DOHH2 (cell line): Measurements from ENCODE around the gene SEMA4D.

Experiments
- H3F3A ChIP-seq: fragments of 200-600 bp; sonication (generic), shearing (Covaris generic); 2 replicates; pipeline ENCODE4 v1.6.0; 2016; ENCODE audit warnings: antibody characterized with exemption, mild to moderate bottlenecking; ENCODE audit not compliant: control insufficient read depth, insufficient read depth
- H3K27ac ChIP-seq: fragments of 200-600 bp; sonication (generic); 2 replicates; pipeline ENCODE4 v1.5.1; 2014; ENCODE audit warnings: low read depth, mild to moderate bottlenecking, low read length, moderate library complexity
- H3K27me3 ChIP-seq: fragments of 200-600 bp; sonication (generic); 2 replicates; pipeline ENCODE4 v1.6.1; 2014; ENCODE audit warnings: mild to moderate bottlenecking, low read length, mixed read lengths; ENCODE audit not compliant: control insufficient read depth
- H3K36me3 ChIP-seq: fragments of 200-600 bp; sonication (generic); 2 replicates; pipeline ENCODE4 v1.6.1; 2014; ENCODE audit warnings: mild to moderate bottlenecking, low read length, moderate library complexity, mixed read lengths; ENCODE audit not compliant: control insufficient read depth
- H3K4me1 ChIP-seq: fragments of 200-600 bp; sonication (generic); 2 replicates; pipeline ENCODE4 v1.6.1; 2014; ENCODE audit warnings: mild to moderate bottlenecking, low read length, mixed read lengths; ENCODE audit not compliant: control insufficient read depth
- H3K4me2 ChIP-seq: fragments of 200-600 bp; sonication (generic); 2 replicates; pipeline ENCODE4 v1.6.0; 2014; ENCODE audit warnings: mild to moderate bottlenecking, low read length, moderate library complexity
- H3K4me3 ChIP-seq: fragments of 200-600 bp; sonication (generic); 2 replicates; pipeline ENCODE4 v1.5.1; 2014; ENCODE audit warnings: mild to moderate bottlenecking, low read length, mixed read lengths
- H3K79me2 ChIP-seq: fragments of 200-600 bp; sonication (generic); 2 replicates; pipeline ENCODE4 v1.6.1; 2014; ENCODE audit warnings: mild to moderate bottlenecking, low read length, mixed read lengths; ENCODE audit not compliant: control insufficient read depth
- H3K9me2 ChIP-seq: fragments of 200-600 bp; sonication (generic); replicated peaks from 2 replicates; pipeline ENCODE4 v1.6.1; 2014; ENCODE audit warnings: mild to moderate bottlenecking, low read length, mixed read lengths; ENCODE audit not compliant: control insufficient read depth
- H3K9me3 ChIP-seq: fragments of 200-600 bp; sonication (generic); 2 replicates; pipeline ENCODE4 v1.6.1; 2014; ENCODE audit warnings: antibody characterized with exemption, low read length, mixed read lengths; ENCODE audit not compliant: control insufficient read depth, insufficient read depth
- H4K20me1 ChIP-seq: fragments of 200-600 bp; sonication (generic); 2 replicates; pipeline ENCODE4 v1.6.0; 2014; ENCODE audit warnings: low read depth, mild to moderate bottlenecking, antibody characterized with exemption, low read length, moderate library complexity; ENCODE audit not compliant: control insufficient read depth, insufficient read depth
- EZH2phosphoT487 ChIP-seq: fragments of 200-600 bp; sonication (generic); IDR thresholded peaks from 2 replicates; pipeline ENCODE4 v1.6.1; 2017; ENCODE audit warnings: borderline replicate concordance, mild to moderate bottlenecking, antibody characterized with exemption, low read length, moderate library complexity, mixed read lengths
- TF ChIP-seq, protein P1 (sequence below): fragments of 200-600 bp; sonication (generic); IDR thresholded peaks from one replicate; pipeline ENCODE4 v1.5.1; 2014; ENCODE audit warnings: antibody characterized with exemption, mild to moderate bottlenecking, low read depth, low read length; ENCODE audit not compliant: poor library complexity, severe bottlenecking

SEMA4D gene

GRCh38 chr9:89524963-89525362 lies 27.1 kb upstream of the SEMA4D start:
- Histone ChIP-seq H3F3A (no peaks in the 10 kb centered on the region), H3K79me2 (no peaks in the 10 kb centered on the region), H3K4me2 (no peak overlapping the region), H3K9me3 (no peaks in the 10 kb centered on the region), H3K9me2 (no peaks in the 10 kb centered on the region), H4K20me1 (no peaks in the 10 kb centered on the region), H3K4me1 (peaks cover 22% of the 10 kb centered on the region), H3K27ac (no peak overlapping the region), H3K4me3 (no peak overlapping the region), H3K36me3 (no peaks in the 10 kb centered on the region), H3K27me3 (peaks cover 25% of the 10 kb centered on the region; the same call in 1 of the 2 replicates)
- TF ChIP-seq, protein P1, sequence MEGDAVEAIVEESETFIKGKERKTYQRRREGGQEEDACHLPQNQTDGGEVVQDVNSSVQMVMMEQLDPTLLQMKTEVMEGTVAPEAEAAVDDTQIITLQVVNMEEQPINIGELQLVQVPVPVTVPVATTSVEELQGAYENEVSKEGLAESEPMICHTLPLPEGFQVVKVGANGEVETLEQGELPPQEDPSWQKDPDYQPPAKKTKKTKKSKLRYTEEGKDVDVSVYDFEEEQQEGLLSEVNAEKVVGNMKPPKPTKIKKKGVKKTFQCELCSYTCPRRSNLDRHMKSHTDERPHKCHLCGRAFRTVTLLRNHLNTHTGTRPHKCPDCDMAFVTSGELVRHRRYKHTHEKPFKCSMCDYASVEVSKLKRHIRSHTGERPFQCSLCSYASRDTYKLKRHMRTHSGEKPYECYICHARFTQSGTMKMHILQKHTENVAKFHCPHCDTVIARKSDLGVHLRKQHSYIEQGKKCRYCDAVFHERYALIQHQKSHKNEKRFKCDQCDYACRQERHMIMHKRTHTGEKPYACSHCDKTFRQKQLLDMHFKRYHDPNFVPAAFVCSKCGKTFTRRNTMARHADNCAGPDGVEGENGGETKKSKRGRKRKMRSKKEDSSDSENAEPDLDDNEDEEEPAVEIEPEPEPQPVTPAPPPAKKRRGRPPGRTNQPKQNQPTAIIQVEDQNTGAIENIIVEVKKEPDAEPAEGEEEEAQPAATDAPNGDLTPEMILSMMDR: no peak
- no peak for TF ChIP-seq EZH2phosphoT487

DNA sequence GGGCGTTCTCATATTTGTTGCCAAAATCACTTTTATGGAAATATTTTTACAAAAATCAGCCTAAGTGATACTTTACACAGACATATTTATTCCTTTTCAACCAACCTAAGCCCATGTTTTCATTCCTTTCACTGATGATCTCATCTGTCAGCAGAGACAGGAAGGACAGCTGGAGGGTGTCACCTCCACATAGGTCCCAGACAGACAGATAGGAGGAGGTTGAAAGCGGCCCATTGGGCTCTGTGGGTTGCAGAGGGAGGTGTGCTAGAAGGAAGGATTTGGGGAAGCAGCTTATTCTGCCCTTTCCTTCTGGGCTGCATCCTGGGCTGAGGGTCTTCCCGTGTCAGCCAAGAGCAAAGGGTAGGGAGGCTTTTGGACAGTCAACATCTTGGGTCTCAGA lies 26.0 kb upstream of the SEMA4D start:
- Histone ChIP-seq H3K9me2 (no peaks in the 10 kb centered on the region), H3K79me2 (no peaks in the 10 kb centered on the region), H4K20me1 (no peaks in the 10 kb centered on the region), H3K4me2 (no peak overlapping the region), H3K36me3 (no peaks in the 10 kb centered on the region), H3K27ac (no peak overlapping the region), H3K4me1 (peaks cover 22% of the 10 kb centered on the region), H3K4me3 (no peak overlapping the region), H3F3A (no peaks in the 10 kb centered on the region), H3K27me3 (peaks cover 22% of the 10 kb centered on the region; the same call in 1 of the 2 replicates), H3K9me3 (no peaks in the 10 kb centered on the region)
- TF ChIP-seq, protein P1: no peak
- no peak for TF ChIP-seq EZH2phosphoT487

DNA sequence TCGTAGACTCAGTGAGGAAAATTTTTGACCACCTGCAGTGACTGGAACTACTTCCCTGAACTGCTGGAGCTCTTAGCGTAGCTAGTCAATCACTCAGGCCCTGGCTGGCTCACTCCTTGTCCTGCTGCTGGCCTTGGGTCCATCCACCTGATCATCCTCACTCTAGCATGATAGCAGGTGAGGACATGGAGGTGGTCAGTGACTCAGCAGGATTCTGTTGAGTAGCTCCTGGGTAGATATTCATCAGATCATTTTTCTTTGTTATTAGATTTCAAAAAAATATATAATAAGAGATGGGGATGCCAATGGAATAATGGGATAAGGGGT lies 25.0 kb upstream of the SEMA4D start:
- H3K27me3 ChIP-seq: peaks cover 18% of the 10 kb centered on the region; the same call in 1 of the 2 replicates
- H3K4me3 ChIP-seq: peak overlapping the region; percentile 58
- peaks cover 22% of the 10 kb centered on the region for H3K4me1 ChIP-seq
- H3K9me2 ChIP-seq: no peaks in the 10 kb centered on the region
- TF ChIP-seq, protein P1: no peak
- TF ChIP-seq EZH2phosphoT487: no peak
- H3K4me2 ChIP-seq: peak overlapping the region; percentile 74
- H3K9me3 ChIP-seq: no peaks in the 10 kb centered on the region
- H3K27ac ChIP-seq: no peak overlapping the region
- H3F3A ChIP-seq: no peaks in the 10 kb centered on the region
- H3K79me2 ChIP-seq: no peaks in the 10 kb centered on the region
- no peaks in the 10 kb centered on the region for H4K20me1 ChIP-seq
- H3K36me3 ChIP-seq: no peaks in the 10 kb centered on the region
